OCI-LY1 (cell line): ENCODE data around the gene RNF227.

Source experiments
- CTCF ChIP-seq: fragments of 200-600 bp; sonication (generic), shearing (Covaris generic); IDR thresholded peaks from 2 replicates; pipeline ENCODE4 v1.5.1; 2017; ENCODE audit warnings: mild to moderate bottlenecking, antibody characterized with exemption, low read length, moderate library complexity, mixed read lengths
- EZH2 ChIP-seq: fragments of 200-600 bp; sonication (generic), shearing (Covaris generic); IDR thresholded peaks from 2 replicates; pipeline ENCODE4 v1.8.0; 2017; ENCODE audit warnings: borderline replicate concordance, mixed run types, mild to moderate bottlenecking, antibody characterized with exemption, low read length, moderate library complexity, mixed read lengths

- TF ChIP-seq CTCF (no peak), EZH2 (no peak)
These were observed 11.5 kb upstream of the RNF227 start for GRCh38 chr17:7927596-7927995.
